ENCODE measurements around the gene APLNR.

APLNR gene

DNA sequence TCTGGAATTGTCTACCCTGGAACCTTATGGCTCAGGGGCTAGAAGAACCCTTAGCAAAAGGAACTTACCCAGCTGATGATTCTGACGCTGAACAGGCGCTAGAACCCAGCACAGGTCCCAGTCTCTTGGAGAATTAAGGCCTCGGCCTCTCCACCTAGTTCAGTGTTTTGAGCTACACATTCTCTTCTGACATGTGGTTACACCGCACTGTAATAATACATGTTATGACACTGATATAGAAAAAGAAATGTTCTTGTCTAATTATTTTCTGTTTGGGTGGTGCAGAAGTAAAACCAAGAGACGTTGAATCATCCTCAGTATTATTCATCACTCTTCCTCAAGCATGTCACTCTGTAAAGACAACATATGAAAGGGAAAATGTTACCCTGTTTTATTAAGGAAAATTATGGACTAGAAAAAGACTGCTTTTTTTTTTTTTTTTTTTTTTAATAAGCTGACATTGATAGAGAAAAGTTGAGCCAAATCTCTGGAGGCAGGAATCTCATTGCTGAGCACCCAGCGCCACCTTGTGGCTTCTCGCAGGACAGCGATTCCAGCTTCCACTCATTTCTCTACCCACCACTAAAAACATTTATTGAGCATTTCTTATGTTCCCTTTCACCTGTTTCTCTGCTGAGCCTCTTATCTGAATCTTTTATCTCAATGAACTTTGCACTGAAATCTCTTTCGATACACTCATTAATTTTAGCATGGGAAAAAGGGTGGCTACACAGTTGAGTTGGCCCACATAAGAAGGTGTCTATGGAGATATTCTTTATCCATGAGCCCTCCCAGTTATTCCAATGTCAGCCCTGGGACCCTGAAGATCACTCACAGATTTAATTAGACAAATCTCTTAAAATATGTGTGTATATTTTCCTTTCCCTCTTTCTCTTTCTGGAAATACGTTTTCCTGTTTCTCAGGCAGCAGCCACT lies 12.6 kb upstream of the APLNR start:
- Histone ChIP-seq H3K27ac (ENCODE audit: low read length) (no peak overlapping the region), H3K36me3 (ENCODE audit: control insufficient read depth in 1 of 2, insufficient read depth in 2 of 2, low read length in 2 of 2) (no peaks in the 10 kb centered on the region), H3K27me3 (ENCODE audit: low read depth, low read length) (no peaks in the 10 kb centered on the region), H3K4me1 (ENCODE audit: control insufficient read depth in 1 of 2, insufficient read depth in 2 of 2, low read length in 2 of 2) (peaks cover 3 to 14% of the 10 kb centered on the region in 2 donors), H3K4me3 (ENCODE audit: low read depth in 1 of 2, low read length in 2 of 2) (peak overlapping the region in 1 of 2 donors; percentile 19), H3K9me3 (ENCODE audit: control insufficient read depth in 1 of 2, low read length in 2 of 2) (no peaks in the 10 kb centered on the region)

- Histone ChIP-seq H3K27ac (ENCODE audit: low read length) (no peak overlapping the region), H3K4me3 (ENCODE audit: low read depth in 1 of 2, low read length in 2 of 2) (peak overlapping the region in 1 of 2 donors; percentile 19), H3K36me3 (ENCODE audit: control insufficient read depth in 1 of 2, insufficient read depth in 2 of 2, low read length in 2 of 2) (no peaks in the 10 kb centered on the region), H3K9me3 (ENCODE audit: control insufficient read depth in 1 of 2, low read length in 2 of 2) (no peaks in the 10 kb centered on the region), H3K27me3 (ENCODE audit: low read depth, low read length) (no peaks in the 10 kb centered on the region), H3K4me1 (ENCODE audit: control insufficient read depth in 1 of 2, insufficient read depth in 2 of 2, low read length in 2 of 2) (peaks cover 3 to 14% of the 10 kb centered on the region in 2 donors)
Measured at GRCh38 chr11:57248780-57249383, 11.8 kb upstream of the APLNR start.

- Histone ChIP-seq H3K4me1 (ENCODE audit: control insufficient read depth in 1 of 2, insufficient read depth in 2 of 2, low read length in 2 of 2) (peaks cover 3 to 11% of the 10 kb centered on the region in 2 donors), H3K4me3 (ENCODE audit: low read depth in 1 of 2, low read length in 2 of 2) (no peak overlapping the region), H3K9me3 (ENCODE audit: control insufficient read depth in 1 of 2, low read length in 2 of 2) (no peaks in the 10 kb centered on the region), H3K27me3 (ENCODE audit: low read depth, low read length) (no peaks in the 10 kb centered on the region), H3K27ac (ENCODE audit: low read length) (no peak overlapping the region), H3K36me3 (ENCODE audit: control insufficient read depth in 1 of 2, insufficient read depth in 2 of 2, low read length in 2 of 2) (no peaks in the 10 kb centered on the region)
Measured at GRCh38 chr11:57244911-57245310, 7.9 kb upstream of the APLNR start.

DNA sequence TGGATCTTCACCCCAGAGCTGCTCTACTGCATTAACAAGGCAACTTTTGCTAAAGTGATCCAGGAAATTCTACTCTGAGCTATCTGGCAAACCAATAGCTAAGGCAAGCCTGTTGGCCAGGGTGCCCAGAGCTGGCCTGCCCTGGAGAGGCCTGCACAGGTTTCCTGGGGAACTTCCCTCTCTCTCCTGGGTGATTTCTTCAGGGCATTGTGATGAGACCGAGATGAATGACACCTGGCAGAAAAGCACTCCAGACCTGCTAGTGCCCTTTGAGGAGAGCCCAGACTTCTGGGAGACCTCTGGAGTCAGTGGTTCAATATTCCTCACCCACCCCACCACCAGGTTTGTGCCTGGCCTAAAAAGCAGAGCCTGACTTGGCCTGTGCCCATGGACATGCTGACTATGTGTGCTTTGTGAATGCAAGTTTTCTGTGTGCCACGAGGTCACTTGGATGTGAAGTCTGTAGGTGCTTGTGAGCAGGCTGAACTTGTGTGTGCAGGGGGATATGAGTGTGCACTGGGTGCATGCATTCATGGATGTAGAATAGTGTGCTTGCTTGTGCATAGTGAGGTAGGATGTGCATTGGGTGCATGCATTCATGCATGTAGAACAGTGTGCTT lies 4.4 kb upstream of the APLNR start:
- H3K36me3 ChIP-seq (ENCODE audit: control insufficient read depth in 1 of 2, insufficient read depth in 2 of 2, low read length in 2 of 2): no peaks in the 10 kb centered on the region
- no peaks in the 10 kb centered on the region for H3K9me3 ChIP-seq (ENCODE audit: control insufficient read depth in 1 of 2, low read length in 2 of 2)
- H3K4me1 ChIP-seq (ENCODE audit: control insufficient read depth in 1 of 2, insufficient read depth in 2 of 2, low read length in 2 of 2): peaks cover 0 to 4% of the 10 kb centered on the region in 2 donors
- no peak overlapping the region for H3K27ac ChIP-seq (ENCODE audit: low read length)
- H3K27me3 ChIP-seq (ENCODE audit: low read depth, low read length): no peaks in the 10 kb centered on the region
- H3K4me3 ChIP-seq (ENCODE audit: low read depth in 1 of 2, low read length in 2 of 2): no peak overlapping the region

- peaks cover 0 to 4% of the 10 kb centered on the region in 2 donors for H3K4me1 ChIP-seq (ENCODE audit: control insufficient read depth in 1 of 2, insufficient read depth in 2 of 2, low read length in 2 of 2)
- no peaks in the 10 kb centered on the region for H3K36me3 ChIP-seq (ENCODE audit: control insufficient read depth in 1 of 2, insufficient read depth in 2 of 2, low read length in 2 of 2)
- no peaks in the 10 kb centered on the region for H3K9me3 ChIP-seq (ENCODE audit: control insufficient read depth in 1 of 2, low read length in 2 of 2)
- H3K27ac ChIP-seq (ENCODE audit: low read length): no peak overlapping the region
- H3K4me3 ChIP-seq (ENCODE audit: low read depth in 1 of 2, low read length in 2 of 2): no peak overlapping the region
- no peaks in the 10 kb centered on the region for H3K27me3 ChIP-seq (ENCODE audit: low read depth, low read length)
Measured at GRCh38 chr11:57240757-57241156, 3.7 kb upstream of the APLNR start.

DNA sequence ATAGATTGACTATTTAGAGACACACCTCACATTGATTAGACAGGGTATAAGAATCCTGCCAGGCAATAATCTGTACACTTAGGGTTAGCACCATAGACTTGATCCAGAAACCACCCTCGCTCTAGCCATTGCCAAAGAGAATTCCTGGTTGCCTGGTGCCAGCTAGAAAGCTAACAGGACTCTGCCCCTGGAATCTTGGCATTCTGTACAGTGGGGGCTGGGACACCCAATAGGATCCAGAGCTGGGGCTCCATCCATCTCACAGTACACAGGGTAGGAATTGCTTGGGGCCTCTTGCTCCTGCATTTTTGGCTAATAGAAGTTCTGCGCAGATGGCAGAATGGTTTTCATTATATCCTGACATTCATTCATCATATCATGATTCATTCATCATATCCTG lies 3.0 kb upstream of the APLNR start:
- H3K4me1 ChIP-seq (ENCODE audit: control insufficient read depth in 1 of 2, insufficient read depth in 2 of 2, low read length in 2 of 2): peaks cover 0 to 4% of the 10 kb centered on the region in 2 donors

GRCh38 chr11:57239348-57239747 lies 2.3 kb upstream of the APLNR start:
- Histone ChIP-seq H3K4me3 (ENCODE audit: low read depth in 1 of 2, low read length in 2 of 2) (no peak overlapping the region), H3K9me3 (ENCODE audit: control insufficient read depth in 1 of 2, low read length in 2 of 2) (no peaks in the 10 kb centered on the region), H3K27ac (ENCODE audit: low read length) (no peak overlapping the region), H3K36me3 (ENCODE audit: control insufficient read depth in 1 of 2, insufficient read depth in 2 of 2, low read length in 2 of 2) (no peaks in the 10 kb centered on the region), H3K27me3 (ENCODE audit: low read depth, low read length) (no peaks in the 10 kb centered on the region), H3K4me1 (ENCODE audit: control insufficient read depth in 1 of 2, insufficient read depth in 2 of 2, low read length in 2 of 2) (peaks cover 0 to 4% of the 10 kb centered on the region in 2 donors)

More for the DNA sequence above, 3.0 kb upstream of the APLNR start:
- H3K9me3 ChIP-seq (ENCODE audit: control insufficient read depth in 1 of 2, low read length in 2 of 2): no peaks in the 10 kb centered on the region
- no peaks in the 10 kb centered on the region for H3K36me3 ChIP-seq (ENCODE audit: control insufficient read depth in 1 of 2, insufficient read depth in 2 of 2, low read length in 2 of 2)
- no peaks in the 10 kb centered on the region for H3K27me3 ChIP-seq (ENCODE audit: low read depth, low read length)
- no peak overlapping the region for H3K4me3 ChIP-seq (ENCODE audit: low read depth in 1 of 2, low read length in 2 of 2)
- no peak overlapping the region for H3K27ac ChIP-seq (ENCODE audit: low read length)

GRCh38 chr11:57235761-57236703 lies 1.0 kb downstream of the APLNR start:
- Histone ChIP-seq H3K4me1 (ENCODE audit: control insufficient read depth in 1 of 2, insufficient read depth in 2 of 2, low read length in 2 of 2) (peaks cover 0 to 4% of the 10 kb centered on the region in 2 donors), H3K27ac (ENCODE audit: low read length) (no peak overlapping the region), H3K36me3 (ENCODE audit: control insufficient read depth in 1 of 2, insufficient read depth in 2 of 2, low read length in 2 of 2) (no peaks in the 10 kb centered on the region), H3K27me3 (ENCODE audit: low read depth, low read length) (peaks cover 10% of the 10 kb centered on the region), H3K9me3 (ENCODE audit: control insufficient read depth in 1 of 2, low read length in 2 of 2) (no peaks in the 10 kb centered on the region), H3K4me3 (ENCODE audit: low read depth in 1 of 2, low read length in 2 of 2) (no peak overlapping the region)

DNA sequence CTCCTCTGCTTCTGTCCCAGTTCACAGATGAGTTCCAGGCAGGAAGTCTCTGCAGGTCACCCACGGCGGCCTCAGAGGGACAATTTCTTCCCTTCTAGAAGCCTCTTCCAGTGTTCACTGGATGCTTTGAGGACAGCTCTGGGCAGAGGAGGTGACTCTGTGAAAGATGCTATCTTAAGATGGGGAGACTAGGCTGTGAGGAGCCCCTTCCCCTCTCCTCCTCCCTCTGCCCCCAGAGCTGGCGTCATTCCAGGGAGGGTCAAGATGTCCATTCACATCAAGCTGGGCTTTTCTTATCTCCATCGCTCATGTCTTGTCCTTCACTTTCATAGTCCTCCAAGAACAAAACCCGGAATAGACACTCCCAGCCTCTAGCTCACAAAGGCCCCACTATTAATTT lies 3.3 kb downstream of the APLNR start:
- Histone ChIP-seq H3K4me3 (ENCODE audit: low read depth in 1 of 2, low read length in 2 of 2) (no peak overlapping the region), H3K27me3 (ENCODE audit: low read depth, low read length) (peaks cover 10% of the 10 kb centered on the region), H3K9me3 (ENCODE audit: control insufficient read depth in 1 of 2, low read length in 2 of 2) (no peaks in the 10 kb centered on the region), H3K27ac (ENCODE audit: low read length) (no peak overlapping the region), H3K36me3 (ENCODE audit: control insufficient read depth in 1 of 2, insufficient read depth in 2 of 2, low read length in 2 of 2) (no peaks in the 10 kb centered on the region), H3K4me1 (ENCODE audit: control insufficient read depth in 1 of 2, insufficient read depth in 2 of 2, low read length in 2 of 2) (no peaks in the 10 kb centered on the region)

GRCh38 chr11:57231539-57232253 lies 5.4 kb downstream of the APLNR start:
- Histone ChIP-seq H3K9me3 (ENCODE audit: control insufficient read depth in 1 of 2, low read length in 2 of 2) (no peaks in the 10 kb centered on the region), H3K4me3 (ENCODE audit: low read depth in 1 of 2, low read length in 2 of 2) (no peak overlapping the region), H3K27ac (ENCODE audit: low read length) (no peak overlapping the region), H3K36me3 (ENCODE audit: control insufficient read depth in 1 of 2, insufficient read depth in 2 of 2, low read length in 2 of 2) (no peaks in the 10 kb centered on the region), H3K27me3 (ENCODE audit: low read depth, low read length) (peaks cover 10% of the 10 kb centered on the region), H3K4me1 (ENCODE audit: control insufficient read depth in 1 of 2, insufficient read depth in 2 of 2, low read length in 2 of 2) (no peaks in the 10 kb centered on the region)
